ENCODE results near the gene CSRP1. TPM values are rescaled to one million over a fixed set of nuclear protein-coding genes. Genes with fewer than 3 reads are reported as not detected.

The CSRP1 gene
- total RNA-seq, 1 donor from 2014 or later = 6.2 TPM

DNA sequence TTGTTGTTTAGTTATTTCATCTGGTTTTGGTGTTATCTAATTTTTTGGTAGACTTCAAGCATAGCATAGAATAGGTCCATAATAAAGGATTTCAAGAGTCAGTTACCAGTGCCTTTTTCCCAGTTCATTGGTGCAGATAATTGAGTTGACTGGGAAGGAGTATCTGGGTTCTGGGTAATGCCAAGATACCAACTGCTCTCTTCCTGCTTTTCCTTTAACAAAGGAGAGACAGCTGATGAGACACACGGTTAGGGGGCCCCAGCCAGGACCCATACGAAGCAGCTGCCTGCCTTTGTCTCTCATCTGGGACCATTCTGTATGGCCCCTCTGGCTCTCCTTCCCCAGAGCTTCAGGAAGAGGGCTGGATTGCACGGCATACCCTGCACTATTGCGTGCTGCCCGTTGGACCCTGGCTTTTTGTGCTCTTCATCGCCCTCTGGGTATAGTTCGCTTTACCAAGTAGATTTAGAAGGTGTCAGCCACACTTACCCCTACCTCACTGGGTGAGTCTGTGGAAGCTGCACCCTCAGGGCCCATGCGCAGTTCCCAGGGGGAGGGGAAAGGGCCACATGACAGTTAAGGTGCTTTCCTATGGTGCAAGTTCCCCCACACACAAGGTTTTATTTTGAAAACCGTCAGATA is 39.0 kb upstream of the CSRP1 start:
- DNase-seq = no peak
- Mint-ChIP-seq H3K27me3 (ENCODE audit: unreplicated experiment) (peaks cover 3% of the 10 kb centered on the region), H3K36me3 (ENCODE audit: unreplicated experiment) (no peaks in the 10 kb centered on the region), H3K27ac (ENCODE audit: unreplicated experiment) (no peak overlapping the region), H3K9me3 (ENCODE audit: unreplicated experiment) (peaks cover 7% of the 10 kb centered on the region), H3K4me3 (ENCODE audit: unreplicated experiment) (no peak overlapping the region), H3K4me1 (ENCODE audit: low read depth, unreplicated experiment) (peaks cover 27% of the 10 kb centered on the region)
- TF ChIP-seq, protein P1, sequence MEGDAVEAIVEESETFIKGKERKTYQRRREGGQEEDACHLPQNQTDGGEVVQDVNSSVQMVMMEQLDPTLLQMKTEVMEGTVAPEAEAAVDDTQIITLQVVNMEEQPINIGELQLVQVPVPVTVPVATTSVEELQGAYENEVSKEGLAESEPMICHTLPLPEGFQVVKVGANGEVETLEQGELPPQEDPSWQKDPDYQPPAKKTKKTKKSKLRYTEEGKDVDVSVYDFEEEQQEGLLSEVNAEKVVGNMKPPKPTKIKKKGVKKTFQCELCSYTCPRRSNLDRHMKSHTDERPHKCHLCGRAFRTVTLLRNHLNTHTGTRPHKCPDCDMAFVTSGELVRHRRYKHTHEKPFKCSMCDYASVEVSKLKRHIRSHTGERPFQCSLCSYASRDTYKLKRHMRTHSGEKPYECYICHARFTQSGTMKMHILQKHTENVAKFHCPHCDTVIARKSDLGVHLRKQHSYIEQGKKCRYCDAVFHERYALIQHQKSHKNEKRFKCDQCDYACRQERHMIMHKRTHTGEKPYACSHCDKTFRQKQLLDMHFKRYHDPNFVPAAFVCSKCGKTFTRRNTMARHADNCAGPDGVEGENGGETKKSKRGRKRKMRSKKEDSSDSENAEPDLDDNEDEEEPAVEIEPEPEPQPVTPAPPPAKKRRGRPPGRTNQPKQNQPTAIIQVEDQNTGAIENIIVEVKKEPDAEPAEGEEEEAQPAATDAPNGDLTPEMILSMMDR (IDR thresholded peaks at IDR 0.05; ENCODE audit: partially characterized antibody, unreplicated experiment) = no peak

DNA sequence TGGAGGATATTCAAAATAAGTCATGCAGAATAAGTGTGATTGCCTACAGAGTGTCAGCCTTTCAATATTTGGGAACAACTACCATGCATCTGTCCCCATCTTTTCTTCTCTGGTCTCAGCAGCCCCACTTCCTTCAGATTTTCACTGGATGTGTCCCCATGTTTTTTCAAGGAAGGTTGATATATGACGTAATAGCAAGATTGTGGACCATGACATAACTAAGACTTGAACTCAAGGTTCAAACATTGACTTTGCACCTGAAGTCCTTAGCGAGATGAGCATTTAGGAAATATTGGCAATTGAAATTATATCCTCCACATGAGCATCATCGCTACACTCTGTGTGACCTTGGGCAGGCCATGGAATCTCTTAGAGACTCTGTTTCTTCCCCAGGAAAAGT is 37.8 kb upstream of the CSRP1 start:
- peaks cover 31% of the 10 kb centered on the region for H3K4me1 Mint-ChIP-seq (ENCODE audit: low read depth, unreplicated experiment)
- TF ChIP-seq, protein P1 (IDR thresholded peaks at IDR 0.05; ENCODE audit: partially characterized antibody, unreplicated experiment) = no peak

DNA sequence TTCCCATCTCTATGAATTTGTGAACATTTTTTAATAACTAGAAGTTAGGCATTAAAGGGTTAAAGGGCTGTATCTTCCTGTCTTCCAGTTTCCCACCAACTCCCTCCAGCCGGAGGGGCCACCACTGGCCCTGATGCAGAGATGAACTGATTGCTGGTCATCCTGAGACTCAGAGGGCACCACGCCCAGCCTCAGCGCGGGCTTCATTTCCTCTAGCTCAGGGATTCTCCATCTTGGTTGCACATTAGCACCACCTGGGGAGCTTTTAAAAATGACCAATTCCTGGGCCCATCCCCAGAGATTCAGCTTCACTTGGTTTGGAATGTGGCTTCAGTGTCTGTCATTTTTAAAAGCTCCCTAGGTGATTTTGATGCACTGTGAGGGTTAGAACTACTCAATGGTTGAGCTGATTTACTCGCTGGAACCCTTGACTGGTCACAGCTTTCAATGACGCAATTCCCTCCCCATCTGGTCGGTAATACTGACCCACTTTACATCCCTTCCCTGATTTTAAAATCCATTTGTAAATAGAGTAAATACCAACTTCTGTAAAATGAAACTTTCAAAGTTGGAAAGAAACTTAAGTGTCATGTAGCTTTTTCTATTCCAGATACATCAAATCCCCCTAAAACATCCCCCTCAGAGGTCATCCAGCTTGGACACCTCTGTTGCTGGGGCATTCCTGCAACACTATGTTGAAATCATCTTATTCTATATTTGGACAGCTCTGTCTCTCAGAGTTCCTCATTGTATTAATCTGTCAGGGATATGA is 37.1 kb upstream of the CSRP1 start:
- peaks cover 6% of the 10 kb centered on the region for H3K9me3 Mint-ChIP-seq (ENCODE audit: unreplicated experiment)
- H3K4me3 Mint-ChIP-seq (ENCODE audit: unreplicated experiment) = peak overlapping the region; percentile 40
- peaks cover 10% of the 10 kb centered on the region for H3K27me3 Mint-ChIP-seq (ENCODE audit: unreplicated experiment)
- peaks cover 31% of the 10 kb centered on the region for H3K4me1 Mint-ChIP-seq (ENCODE audit: low read depth, unreplicated experiment)
- H3K36me3 Mint-ChIP-seq (ENCODE audit: unreplicated experiment) = no peaks in the 10 kb centered on the region
- TF ChIP-seq, protein P1 (IDR thresholded peaks at IDR 0.05; ENCODE audit: partially characterized antibody, unreplicated experiment) = no peak
- peak overlapping the region; percentile 57 for H3K27ac Mint-ChIP-seq (ENCODE audit: unreplicated experiment)
- peak; percentile 55 for DNase-seq

More for the DNA sequence above, 37.8 kb upstream of the CSRP1 start:
- peaks cover 9% of the 10 kb centered on the region for H3K27me3 Mint-ChIP-seq (ENCODE audit: unreplicated experiment)
- H3K36me3 Mint-ChIP-seq (ENCODE audit: unreplicated experiment) = no peaks in the 10 kb centered on the region
- peak overlapping the region; percentile 57 for H3K27ac Mint-ChIP-seq (ENCODE audit: unreplicated experiment)
- peaks cover 7% of the 10 kb centered on the region for H3K9me3 Mint-ChIP-seq (ENCODE audit: unreplicated experiment)
- DNase-seq = no peak
- H3K4me3 Mint-ChIP-seq (ENCODE audit: unreplicated experiment) = no peak overlapping the region

DNA sequence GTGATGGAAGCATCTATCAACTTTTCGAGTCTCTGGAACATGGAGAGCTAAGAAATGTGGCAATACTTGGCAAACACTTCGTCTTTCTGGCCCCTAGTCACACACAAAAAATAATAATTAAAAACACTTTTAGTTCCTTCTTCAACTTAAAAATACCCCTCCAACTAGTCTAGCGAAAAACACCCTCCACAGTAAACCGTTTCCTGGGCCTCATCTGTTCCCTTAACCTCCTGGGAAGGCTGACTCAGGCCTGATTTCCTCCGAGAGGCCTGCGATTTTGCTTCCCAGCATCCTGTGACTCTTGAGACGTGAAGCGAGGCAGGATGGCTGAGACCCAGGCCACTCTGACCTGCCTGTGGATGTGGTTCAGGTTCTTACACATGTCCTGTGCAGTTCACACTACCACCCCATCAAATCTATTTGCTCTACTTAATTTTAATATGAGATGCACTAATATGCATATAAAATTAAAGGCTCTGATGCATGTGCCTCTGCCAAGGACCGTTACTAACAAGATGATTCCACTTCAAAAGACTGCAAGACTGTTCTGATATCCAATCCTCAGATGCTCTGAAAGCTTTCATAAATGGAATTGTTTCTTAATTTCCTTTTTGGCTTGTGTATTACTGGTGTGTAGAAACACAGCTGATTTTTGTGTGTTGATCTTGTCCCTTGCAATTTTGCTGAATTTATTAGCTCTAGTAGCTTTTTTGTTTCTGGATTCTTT is 35.5 kb upstream of the CSRP1 start:
- no peaks in the 10 kb centered on the region for H3K36me3 Mint-ChIP-seq (ENCODE audit: unreplicated experiment)
- DNase-seq = no peak
- no peak overlapping the region for H3K4me3 Mint-ChIP-seq (ENCODE audit: unreplicated experiment)
- TF ChIP-seq, protein P1 (IDR thresholded peaks at IDR 0.05; ENCODE audit: partially characterized antibody, unreplicated experiment) = no peak
- peaks cover 6% of the 10 kb centered on the region for H3K9me3 Mint-ChIP-seq (ENCODE audit: unreplicated experiment)
- H3K4me1 Mint-ChIP-seq (ENCODE audit: low read depth, unreplicated experiment) = peaks cover 35% of the 10 kb centered on the region
- peak overlapping the region; percentile 23 for H3K27ac Mint-ChIP-seq (ENCODE audit: unreplicated experiment)
- peaks cover 12% of the 10 kb centered on the region for H3K27me3 Mint-ChIP-seq (ENCODE audit: unreplicated experiment)

All from glutamatergic neuron (in vitro differentiated cells).